CD14-positive monocyte (primary cell): Measurements from ENCODE around the gene VCL. TPM values are rescaled to one million over a fixed set of nuclear protein-coding genes. Genes with fewer than 3 reads are reported as not detected.

ENCODE experiments used
- DNase-seq, 3 donors: peaks; one replicate each; pipeline ENCODE4 v3.0.0-alpha.2; 2011 to 2022
- H2AFZ ChIP-seq: 2 replicates; pipeline ENCODE4 v1.6.0; 2012; ENCODE audit warnings: mild to moderate bottlenecking, low read depth, low read length, inconsistent platforms; ENCODE audit not compliant: insufficient read depth, poor library complexity, severe bottlenecking
- H3K27ac ChIP-seq, 2 donors: 1 replicate in 1 of 2; 2 replicates in 1 of 2; pipeline ENCODE4 v1.5.1; 2012 to 2013; ENCODE audit warnings: low read length in 2 of 2, control low read depth in 1 of 2, inconsistent platforms in 1 of 2, low read depth in 1 of 2, mild to moderate bottlenecking in 1 of 2
- H3K27me3 ChIP-seq, 2 donors: one replicate each; pipeline versions ENCODE4 v1.6.0 to v1.6.1; 2011 to 2013; ENCODE audit warnings: low read length in 2 of 2; ENCODE audit not compliant: control insufficient read depth in 2 of 2, insufficient read depth in 2 of 2
- H3K36me3 ChIP-seq, 2 donors: replicated peaks in 1 of 2; 1 replicate in 1 of 2; 2 replicates in 1 of 2; pipeline versions ENCODE4 v1.5.1 to v1.6.1; 2012 to 2013; ENCODE audit warnings: low read length in 2 of 2, control low read depth in 1 of 2, inconsistent platforms in 1 of 2, mild to moderate bottlenecking in 1 of 2; ENCODE audit not compliant: insufficient read depth in 2 of 2, control insufficient read depth in 1 of 2
- H3K4me1 ChIP-seq, 2 donors: 1 replicate in 1 of 2; 2 replicates in 1 of 2; pipeline versions ENCODE4 v1.5.1 to v1.6.1; 2012 to 2013; ENCODE audit warnings: low read length in 2 of 2, control low read depth in 1 of 2, inconsistent platforms in 1 of 2, mild to moderate bottlenecking in 1 of 2, moderate library complexity in 1 of 2; ENCODE audit not compliant: insufficient read depth in 2 of 2, control insufficient read depth in 1 of 2
- H3K4me2 ChIP-seq: replicated peaks from 2 replicates; pipeline ENCODE3; 2012; ENCODE audit warnings: low read length, moderate library complexity, mild to moderate bottlenecking; ENCODE audit not compliant: poor library complexity, severe bottlenecking; ENCODE audit errors: extremely low read depth
- H3K4me3 ChIP-seq, 3 experiments: fragments of 200-600 bp in 1 of 3; sonication (generic) in 1 of 3; replicated peaks in 1 of 3; 1 replicate in 2 of 3; 2 replicates in 1 of 3; pipeline ENCODE4 v1.5.1; 2011 to 2013; ENCODE audit warnings: low read length in 3 of 3, mild to moderate bottlenecking in 3 of 3, control low read depth in 2 of 3, low read depth in 2 of 3, inconsistent platforms in 1 of 3, moderate library complexity in 1 of 3
- H3K79me2 ChIP-seq: 2 replicates; pipeline ENCODE4 v1.6.0; 2012; ENCODE audit warnings: mild to moderate bottlenecking, control low read depth, inconsistent platforms, low read length, moderate library complexity; ENCODE audit not compliant: insufficient read depth
- H3K9ac ChIP-seq: 2 replicates; pipeline ENCODE4 v1.6.0; 2017; ENCODE audit warnings: low read length, mild to moderate bottlenecking; ENCODE audit not compliant: insufficient read depth, poor library complexity, severe bottlenecking
- H3K9me3 ChIP-seq, 2 donors: replicated peaks in 1 of 2; 1 replicate in 1 of 2; 2 replicates in 1 of 2; pipeline versions ENCODE4 v1.5.1 to v1.6.1; 2012 to 2013; ENCODE audit warnings: low read length in 2 of 2, control low read depth in 1 of 2; ENCODE audit not compliant: control insufficient read depth in 1 of 2, insufficient read depth in 1 of 2
- H4K20me1 ChIP-seq: 2 replicates; pipeline ENCODE4 v1.6.0; 2012; ENCODE audit warnings: mild to moderate bottlenecking, low read length, control low read depth, moderate library complexity; ENCODE audit not compliant: insufficient read depth
- H3K27ac Mint-ChIP-seq, 7 donors: one replicate each; pipeline ENCODE4 v1.8.0; 2020; ENCODE audit warnings: mild to moderate bottlenecking in 7 of 7, mixed read lengths in 7 of 7, moderate library complexity in 6 of 7, inconsistent platforms in 2 of 7
- H3K27me3 Mint-ChIP-seq, 3 donors: one replicate each; pipeline ENCODE4 v1.8.0; 2021 to 2022; ENCODE audit warnings: low read depth in 3 of 3, mild to moderate bottlenecking in 3 of 3, mixed read lengths in 3 of 3, moderate library complexity in 3 of 3, inconsistent platforms in 1 of 3
- H3K36me3 Mint-ChIP-seq, 2 donors: one replicate each; pipeline ENCODE4 v1.8.0; 2020; ENCODE audit warnings: mixed read lengths in 2 of 2, inconsistent platforms in 1 of 2, mild to moderate bottlenecking in 1 of 2
- H3K4me1 Mint-ChIP-seq: one replicate; pipeline ENCODE4 v1.8.0; 2020; ENCODE audit warnings: mild to moderate bottlenecking, mixed read lengths
- H3K4me3 Mint-ChIP-seq, 2 donors: one replicate each; pipeline ENCODE4 v1.8.0; 2020; ENCODE audit warnings: mild to moderate bottlenecking in 2 of 2, mixed read lengths in 2 of 2, moderate library complexity in 1 of 2
- H3K9me3 Mint-ChIP-seq, 7 donors: one replicate each; pipeline ENCODE4 v1.8.0; 2020 to 2022; ENCODE audit warnings: mixed read lengths in 7 of 7, mild to moderate bottlenecking in 6 of 7, moderate library complexity in 6 of 7, inconsistent platforms in 2 of 7
- WGBS: methylation state at CpG from one replicate; pipeline ENCODE4 v1.1.5; 2013; ENCODE audit warnings: missing lambda C conversion rate; ENCODE audit not compliant: insufficient coverage; 5-methylcytosine and 5-hydroxymethylcytosine counted together
- intact Hi-C, 2 donors: fragments of 100-400 bp; cut with micrococcal nuclease; formaldehyde crosslinking; loops; one replicate each; pipeline versions ENCODE4 v1.15.0 to v1.15.1; 2023
- polyA plus RNA-seq, 3 donors: library from polyadenylated mRNA; depleted of rRNA in 1 of 3; unstranded in 2 of 3; stranded (reverse) in 1 of 3; fragments of 300-500 nt in 2 of 3; fragments of >200 nt in 1 of 3; fragmentation: Illumina TruSeq in 2 of 3; gene quantifications; 1 replicate in 2 of 3; 2 replicates in 1 of 3; pipeline ENCODE4 v1.2.3, GENCODE V29; 2012 to 2021
- TF ChIP-seq, protein P1 (sequence below): fragments of 200-600 bp; IDR thresholded peaks from one replicate; pipeline ENCODE4 v1.8.0; 2022; ENCODE audit warnings: antibody characterized with exemption, mild to moderate bottlenecking

VCL gene
- polyA plus RNA-seq, 3 donors, result 39.1 to 68.4 (median 52.8) TPM

DNA sequence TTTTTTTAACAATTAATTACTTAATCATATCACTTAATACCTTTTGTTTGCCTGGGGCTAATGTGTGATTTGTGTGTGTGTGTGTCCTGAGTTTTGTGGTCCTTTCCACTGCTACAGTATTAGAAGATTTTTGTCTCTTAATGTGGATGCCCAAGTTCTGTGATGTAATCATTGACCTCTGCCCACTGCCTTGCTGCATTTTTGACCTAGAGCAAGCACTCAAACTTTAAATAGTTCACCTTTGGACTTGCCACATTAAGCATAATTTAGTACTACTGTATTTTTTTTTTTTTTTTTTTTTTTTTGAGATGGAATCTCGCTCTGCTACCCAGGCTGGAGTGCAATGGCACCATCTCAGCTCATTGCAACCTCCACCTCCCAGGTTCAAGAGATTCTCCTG, 52.7 kb downstream of the VCL start:
- WGBS, result no CpG with 5 or more reads among the region's 1 CpG

DNA sequence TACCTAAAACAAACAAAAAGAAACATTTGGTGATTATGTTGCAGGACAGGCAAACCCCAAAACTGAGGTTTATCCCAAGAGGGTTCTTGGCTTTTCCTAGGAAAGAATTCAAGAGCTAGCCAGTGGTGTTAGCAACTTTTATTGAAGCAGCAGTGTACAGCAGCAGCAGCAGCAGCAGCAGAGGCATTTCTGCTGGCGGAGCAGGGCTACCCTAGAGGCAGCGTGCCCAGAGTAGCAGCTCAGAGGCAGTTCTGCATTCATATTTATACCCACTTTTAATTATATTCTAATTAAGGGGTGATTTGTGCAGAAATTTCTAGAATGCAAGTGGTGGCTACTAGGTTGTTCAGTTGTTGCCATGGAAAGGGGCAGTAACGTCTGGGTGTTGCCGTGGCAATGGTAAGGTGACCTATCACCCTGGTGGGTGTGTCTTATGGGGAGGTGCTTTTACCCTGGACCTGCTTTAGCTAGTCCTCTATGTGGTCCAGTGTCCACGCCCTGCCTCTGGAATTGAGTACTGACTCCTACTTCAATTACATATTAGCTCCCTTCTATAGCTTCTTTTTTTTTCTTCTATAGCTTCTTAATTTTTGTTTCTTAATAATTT, 53.9 kb downstream of the VCL start:
- intact Hi-C loops, result no loop called here
- Histone ChIP-seq H3K4me2 (no peak overlapping the region), H2AFZ (no peak overlapping the region), H3K27me3 (no peaks in the 10 kb centered on the region), H3K9ac (no peak overlapping the region), H3K79me2 (peaks cover 98% of the 10 kb centered on the region), H3K4me1 (peaks cover 42 to 45% of the 10 kb centered on the region in 2 donors), H4K20me1 (peaks cover 98% of the 10 kb centered on the region), H3K4me3 (no peak overlapping the region), H3K36me3 (no peaks in the 10 kb centered on the region), H3K27ac (no peak overlapping the region), H3K9me3 (no peaks in the 10 kb centered on the region)
- no peak for DNase-seq
- peaks cover 50% of the 10 kb centered on the region for H3K4me1 Mint-ChIP-seq
- H3K36me3 Mint-ChIP-seq, result peaks cover 3 to 6% of the 10 kb centered on the region in 2 donors
- H3K27ac Mint-ChIP-seq, result no peak overlapping the region
- TF ChIP-seq, protein P1, sequence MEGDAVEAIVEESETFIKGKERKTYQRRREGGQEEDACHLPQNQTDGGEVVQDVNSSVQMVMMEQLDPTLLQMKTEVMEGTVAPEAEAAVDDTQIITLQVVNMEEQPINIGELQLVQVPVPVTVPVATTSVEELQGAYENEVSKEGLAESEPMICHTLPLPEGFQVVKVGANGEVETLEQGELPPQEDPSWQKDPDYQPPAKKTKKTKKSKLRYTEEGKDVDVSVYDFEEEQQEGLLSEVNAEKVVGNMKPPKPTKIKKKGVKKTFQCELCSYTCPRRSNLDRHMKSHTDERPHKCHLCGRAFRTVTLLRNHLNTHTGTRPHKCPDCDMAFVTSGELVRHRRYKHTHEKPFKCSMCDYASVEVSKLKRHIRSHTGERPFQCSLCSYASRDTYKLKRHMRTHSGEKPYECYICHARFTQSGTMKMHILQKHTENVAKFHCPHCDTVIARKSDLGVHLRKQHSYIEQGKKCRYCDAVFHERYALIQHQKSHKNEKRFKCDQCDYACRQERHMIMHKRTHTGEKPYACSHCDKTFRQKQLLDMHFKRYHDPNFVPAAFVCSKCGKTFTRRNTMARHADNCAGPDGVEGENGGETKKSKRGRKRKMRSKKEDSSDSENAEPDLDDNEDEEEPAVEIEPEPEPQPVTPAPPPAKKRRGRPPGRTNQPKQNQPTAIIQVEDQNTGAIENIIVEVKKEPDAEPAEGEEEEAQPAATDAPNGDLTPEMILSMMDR, result no peak
- 94% methylated on average over 2 of the region's 5 CpGs for WGBS
- peaks cover 0 to 2% (median 0%) of the 10 kb centered on the region in 7 donors for H3K9me3 Mint-ChIP-seq
- H3K4me3 Mint-ChIP-seq, result no peak overlapping the region
- H3K27me3 Mint-ChIP-seq, result no peaks in the 10 kb centered on the region

More for the DNA sequence above, 52.7 kb downstream of the VCL start:
- no peaks in the 10 kb centered on the region for H3K27me3 ChIP-seq
- intact Hi-C loops, result no loop called here
- Mint-ChIP-seq H3K36me3 (peaks cover 3 to 13% of the 10 kb centered on the region in 2 donors), H3K27ac (no peak overlapping the region), H3K27me3 (no peaks in the 10 kb centered on the region), H3K9me3 (peaks cover 0 to 2% (median 0%) of the 10 kb centered on the region in 7 donors), H3K4me3 (no peak overlapping the region), H3K4me1 (peaks cover 51% of the 10 kb centered on the region)
- no peak for DNase-seq
- H2AFZ ChIP-seq, result no peak overlapping the region
- peaks cover 0 to 8% of the 10 kb centered on the region in 2 donors for H3K36me3 ChIP-seq
- H3K4me3 ChIP-seq, result no peak overlapping the region
- no peak overlapping the region for H3K27ac ChIP-seq
- peaks cover 98% of the 10 kb centered on the region for H3K79me2 ChIP-seq
- no peak overlapping the region for H3K9ac ChIP-seq
- peaks cover 43 to 46% of the 10 kb centered on the region in 2 donors for H3K4me1 ChIP-seq
- no peak overlapping the region for H3K4me2 ChIP-seq
- TF ChIP-seq, protein P1, result no peak
- no peaks in the 10 kb centered on the region for H3K9me3 ChIP-seq
- peaks cover 97% of the 10 kb centered on the region for H4K20me1 ChIP-seq
